Stimulated activated CD8-positive, alpha-beta memory T cell treated with anti-CD3 and anti-CD28 coated beads, Interleukin-4, amount 100 ng/mL, for 48 hours (primary cell): ENCODE results near the gene CYP1A2.
"Not testable (repeated sequence)": the region's sequence is repeated elsewhere in the genome, so short reads cannot be mapped to it uniquely, and the experiment has no call there.

Experiments used
- DNase-seq: peaks from one replicate; pipeline ENCODE4 v3.0.0-alpha.2; 2020

Gene CYP1A2, protein sequence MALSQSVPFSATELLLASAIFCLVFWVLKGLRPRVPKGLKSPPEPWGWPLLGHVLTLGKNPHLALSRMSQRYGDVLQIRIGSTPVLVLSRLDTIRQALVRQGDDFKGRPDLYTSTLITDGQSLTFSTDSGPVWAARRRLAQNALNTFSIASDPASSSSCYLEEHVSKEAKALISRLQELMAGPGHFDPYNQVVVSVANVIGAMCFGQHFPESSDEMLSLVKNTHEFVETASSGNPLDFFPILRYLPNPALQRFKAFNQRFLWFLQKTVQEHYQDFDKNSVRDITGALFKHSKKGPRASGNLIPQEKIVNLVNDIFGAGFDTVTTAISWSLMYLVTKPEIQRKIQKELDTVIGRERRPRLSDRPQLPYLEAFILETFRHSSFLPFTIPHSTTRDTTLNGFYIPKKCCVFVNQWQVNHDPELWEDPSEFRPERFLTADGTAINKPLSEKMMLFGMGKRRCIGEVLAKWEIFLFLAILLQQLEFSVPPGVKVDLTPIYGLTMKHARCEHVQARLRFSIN

GRCh38 chr15:74748322-74748946 lies at the start of gene CYP1A2:
Gene CYP1A2 (plus strand): TSS chr15:74748845. CDS start chr15:74749739, 894 bp downstream.
- no peak for DNase-seq

DNA sequence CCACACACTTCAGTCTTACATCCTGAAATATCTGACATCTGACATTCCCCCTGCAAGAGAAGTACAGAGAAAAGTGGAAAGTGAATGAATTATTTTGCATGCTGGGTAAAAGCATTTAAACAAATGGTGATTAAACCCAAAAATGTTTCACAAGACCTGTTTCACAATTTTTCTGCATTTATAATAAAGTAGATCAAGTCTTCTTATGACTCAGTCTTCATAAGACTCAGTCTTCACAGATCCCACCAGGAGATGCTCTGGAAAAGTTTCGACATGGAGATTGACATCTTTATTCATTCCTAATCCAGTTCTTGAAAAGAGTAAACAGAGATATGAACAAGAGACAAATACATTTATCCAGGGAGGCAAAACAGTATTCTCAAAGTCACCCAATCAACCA lies 39.6 kb upstream of the CYP1A2 start:
- DNase-seq, result no peak

- DNase-seq, result no peak
Measured at GRCh38 chr15:74709892-74710291, 38.8 kb upstream of the CYP1A2 start.

DNA sequence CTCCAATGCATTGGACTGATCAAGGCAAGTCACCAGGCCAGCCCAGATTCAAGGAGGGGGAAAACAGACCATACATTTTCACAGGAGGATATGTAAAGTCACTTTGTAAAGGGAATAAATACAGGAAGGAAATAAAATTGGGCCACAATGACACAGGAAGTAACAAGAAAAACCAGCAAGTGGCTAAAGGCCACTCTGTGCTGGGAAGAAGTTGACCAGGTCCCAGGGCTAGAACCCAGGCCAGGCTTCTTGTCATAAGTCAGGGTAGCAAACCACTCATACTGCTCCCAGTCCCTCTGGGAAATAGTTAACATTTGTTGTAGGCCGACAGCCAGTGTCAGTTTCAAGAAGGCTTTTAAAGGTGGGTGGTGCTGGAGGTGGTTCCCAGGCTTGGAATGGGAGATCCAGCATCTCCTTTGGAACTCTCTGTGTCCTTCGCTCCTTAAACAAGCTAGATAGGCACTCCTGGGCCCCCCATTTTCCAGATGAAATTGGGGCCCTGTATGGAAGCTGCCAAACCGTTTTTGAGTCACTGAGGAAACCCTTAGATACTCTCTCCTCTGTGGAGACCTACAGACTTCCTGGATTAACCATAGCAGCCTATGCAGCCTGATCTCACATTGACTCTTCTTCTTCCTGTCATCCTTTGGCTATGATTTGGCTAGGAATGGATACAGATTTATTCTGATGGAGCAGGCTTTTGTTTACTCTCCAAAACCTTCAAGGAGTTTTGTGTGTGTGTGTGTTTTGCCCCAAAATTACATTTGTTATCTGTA lies 38.1 kb upstream of the CYP1A2 start:
- no peak for DNase-seq

- DNase-seq, result no peak
Measured at GRCh38 chr15:74712311-74712710, 36.3 kb upstream of the CYP1A2 start.

GRCh38 chr15:74716651-74717050 lies 32.0 kb upstream of the CYP1A2 start:
- no peak for DNase-seq

- no peak for DNase-seq
Measured at GRCh38 chr15:74722591-74722990, 26.1 kb upstream of the CYP1A2 start.

GRCh38 chr15:74723187-74723586 lies 25.5 kb upstream of the CYP1A2 start:
- DNase-seq, result no peak

DNA sequence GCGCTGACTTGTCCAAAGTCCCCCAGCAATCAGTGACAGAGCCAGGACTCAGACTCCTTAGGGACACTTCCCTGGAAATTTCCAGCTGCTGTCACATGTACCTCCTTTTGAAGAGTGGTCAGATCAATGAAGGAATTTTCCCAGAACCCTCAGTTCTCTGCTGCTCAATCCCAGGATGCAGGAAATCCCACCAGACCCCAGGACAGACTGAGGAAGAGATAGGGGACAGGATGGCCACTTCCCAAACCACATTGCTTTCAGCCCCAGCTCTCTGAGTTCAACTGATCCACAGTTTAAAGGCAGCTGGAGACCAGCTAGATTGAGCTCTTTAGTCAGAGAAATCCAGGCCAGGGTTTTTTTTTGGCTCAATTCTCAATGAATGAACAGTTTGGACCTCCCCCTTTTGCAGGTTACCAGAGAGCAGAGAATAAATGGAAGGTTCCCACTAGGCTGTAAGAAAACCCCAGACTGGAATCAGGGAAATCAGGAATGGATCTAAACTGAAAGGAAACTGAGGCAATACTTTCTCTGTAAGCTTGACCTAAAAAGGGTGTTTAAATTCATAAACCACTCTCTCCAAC lies 24.8 kb upstream of the CYP1A2 start:
- no peak for DNase-seq

DNA sequence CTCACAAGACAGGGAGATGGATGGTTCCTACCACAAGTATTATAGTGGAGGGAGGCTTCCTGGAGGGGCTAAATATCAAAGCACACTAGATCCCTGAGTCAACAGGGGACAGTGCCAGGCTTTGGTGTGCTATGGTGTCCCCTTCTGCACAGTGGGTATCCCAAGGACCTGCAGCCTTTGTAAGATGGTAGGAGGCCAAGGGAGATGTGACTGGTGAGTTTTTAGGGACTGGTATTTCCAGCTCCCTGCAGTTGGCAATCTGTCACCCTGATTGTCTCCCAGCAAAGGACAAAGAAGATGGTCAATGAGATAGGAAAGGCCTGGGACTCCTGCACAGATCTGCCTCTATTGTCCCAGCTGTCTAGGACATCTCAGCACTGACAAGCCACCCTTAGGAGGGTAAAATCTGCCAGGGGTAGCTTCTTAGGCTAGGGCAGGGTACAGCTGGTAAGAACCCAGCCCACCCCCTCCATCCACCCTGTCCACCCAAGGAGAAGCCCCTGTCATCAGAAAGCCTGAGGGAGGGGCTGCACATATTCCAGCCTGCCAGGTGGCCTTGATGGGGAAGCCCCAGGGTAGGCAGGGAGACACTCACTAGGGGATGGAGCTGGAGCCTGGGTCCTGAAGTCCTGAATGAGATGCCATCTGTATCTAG lies 23.9 kb upstream of the CYP1A2 start:
- no peak for DNase-seq

DNA sequence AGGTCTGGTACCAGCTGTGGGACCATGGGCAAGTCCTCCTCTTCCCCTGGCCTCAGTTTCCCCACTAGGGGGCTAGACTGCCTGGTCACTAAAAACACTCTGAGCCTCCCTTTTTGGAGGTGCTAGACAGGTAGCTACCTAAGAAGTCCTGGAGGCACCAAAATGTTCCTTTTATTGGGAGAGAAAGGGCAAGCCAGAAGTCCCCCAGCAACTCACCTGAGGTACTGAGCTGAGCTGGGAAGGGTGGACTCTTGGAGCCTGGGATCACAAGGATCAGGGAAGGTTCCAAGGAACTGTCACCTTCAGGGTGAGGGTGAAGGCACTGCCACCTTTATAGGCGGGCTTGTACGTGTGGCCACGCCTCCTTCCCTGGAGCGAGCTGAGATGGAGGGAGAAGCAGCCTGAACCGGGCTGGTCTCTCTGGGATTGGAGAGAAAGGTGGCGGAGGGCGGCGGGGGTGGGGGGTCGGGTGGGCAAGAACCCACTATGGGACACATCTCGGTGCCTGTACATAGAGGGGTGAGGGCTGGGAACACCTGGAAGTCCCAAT lies 23.3 kb upstream of the CYP1A2 start, which contains the start of gene CYP1A1:
Gene CYP1A1 (minus strand): TSS at position 304 of the 550 bp plus-strand sequence. CDS start 2,431 bp downstream, outside the sequence.
- peak; percentile 56 for DNase-seq

- DNase-seq, result peak; percentile 73
Measured at GRCh38 chr15:74725845-74726773, 22.5 kb upstream of the CYP1A2 start.

GRCh38 chr15:74726774-74727164 lies 21.9 kb upstream of the CYP1A2 start:
- DNase-seq, result no peak

GRCh38 chr15:74727727-74728126 lies 20.9 kb upstream of the CYP1A2 start:
- no peak for DNase-seq

GRCh38 chr15:74728699-74729098 lies 19.9 kb upstream of the CYP1A2 start:
- DNase-seq, result not testable (repeated sequence)

GRCh38 chr15:74729372-74729771 lies 19.3 kb upstream of the CYP1A2 start:
- DNase-seq, result not testable (repeated sequence)

- DNase-seq, result no peak
Measured at GRCh38 chr15:74730619-74731316, 17.9 kb upstream of the CYP1A2 start.

DNA sequence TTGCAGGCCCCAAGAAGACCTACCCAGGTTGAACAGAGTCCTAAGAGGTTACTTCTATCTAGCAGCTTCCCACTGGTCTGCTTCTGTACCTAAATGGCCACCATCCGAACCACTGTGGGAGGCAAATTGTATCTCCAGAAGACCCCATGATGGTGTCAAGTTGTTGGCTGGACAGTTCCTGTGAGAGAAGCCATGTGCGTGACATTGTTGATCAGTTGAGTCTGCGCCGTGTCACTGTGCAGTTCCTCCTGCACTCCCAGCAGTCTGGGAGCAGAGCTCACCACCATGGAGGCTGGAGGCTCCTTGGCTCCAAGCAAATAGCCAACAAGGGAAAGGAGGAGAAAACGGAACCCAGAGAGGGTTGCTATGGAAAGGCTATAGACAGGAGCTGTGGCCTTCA lies 15.8 kb upstream of the CYP1A2 start:
- DNase-seq, result no peak

DNA sequence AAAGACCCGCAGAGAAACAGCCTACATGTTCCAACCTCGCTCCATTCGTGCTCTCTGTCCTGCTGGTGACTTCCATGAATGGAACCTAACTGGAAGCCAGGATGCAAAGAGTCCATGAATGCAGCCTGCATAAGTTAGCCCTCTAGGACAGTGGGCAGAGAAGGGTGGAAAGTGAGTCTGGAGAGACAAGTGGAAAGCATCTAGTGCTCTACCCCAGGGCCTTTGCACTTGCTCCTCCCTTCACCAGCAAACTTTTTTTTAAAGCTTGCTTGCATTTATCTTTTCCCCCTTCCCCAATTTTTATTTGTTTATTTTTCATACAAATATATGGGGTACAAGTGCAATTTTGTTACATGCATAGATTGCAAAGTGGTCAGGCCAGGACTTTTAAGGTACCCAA lies 15.4 kb upstream of the CYP1A2 start:
- no peak for DNase-seq

- no peak for DNase-seq
Measured at GRCh38 chr15:74735305-74735704, 13.3 kb upstream of the CYP1A2 start.
